SK-N-SH treated with all-trans-retinoic acid at 6 μM for 48 hours (cell line): Measurements from ENCODE around the gene CSNK1A1L.

Experiments
- ATAC-seq: fragments of 200-7000 bp; cut with Tn5 transposase; 3 replicates; pipeline ENCODE4 v1.9.1; 2020; ENCODE audit warnings: mild to moderate bottlenecking, moderate library complexity
- ARNTL ChIP-seq: fragments of 450-650 bp; formaldehyde crosslinking; IDR thresholded peaks from 2 replicates; pipeline ENCODE4 v1.5.0; 2020; ENCODE audit warnings: low read depth, mild to moderate bottlenecking, moderate library complexity, borderline replicate concordance
- BACH2 ChIP-seq: fragments of 250-450 bp; sonication (Bioruptor Pico); IDR thresholded peaks from 2 replicates; pipeline ENCODE4 v1.9.0; 2021; ENCODE audit warnings: mild to moderate bottlenecking, borderline replicate concordance
- ESRRG ChIP-seq: fragments of 250-450 bp; sonication (Bioruptor Pico); IDR thresholded peaks from 2 replicates; pipeline ENCODE4 v1.6.1; 2021; ENCODE audit warnings: mild to moderate bottlenecking
- GLIS3 ChIP-seq: fragments of 250-450 bp; sonication (Bioruptor Pico); IDR thresholded peaks from 2 replicates; pipeline ENCODE4 v1.5.0; 2020; ENCODE audit warnings: mild to moderate bottlenecking, moderate library complexity
- ISL1 ChIP-seq: fragments of 250-450 bp; sonication (Bioruptor Pico); IDR thresholded peaks from 2 replicates; pipeline ENCODE4 v2.1.2; 2022; ENCODE audit warnings: mild to moderate bottlenecking, moderate library complexity
- OSR1 ChIP-seq: fragments of 250-450 bp; sonication (Bioruptor Pico); IDR thresholded peaks from 2 replicates; pipeline ENCODE4 v1.8.0; 2022; ENCODE audit warnings: moderate library complexity, mild to moderate bottlenecking, inconsistent platforms
- SNAI2 ChIP-seq: fragments of 250-450 bp; sonication (Bioruptor Pico); IDR thresholded peaks from 2 replicates; pipeline ENCODE4 v1.5.0; 2020; ENCODE audit warnings: mild to moderate bottlenecking, moderate library complexity
- TCF4 ChIP-seq: fragments of 250-450 bp; sonication (Bioruptor Pico); IDR thresholded peaks from 2 replicates; pipeline ENCODE4 v1.8.0; 2021; ENCODE audit warnings: mild to moderate bottlenecking, moderate library complexity, borderline replicate concordance
- ZC3H10 ChIP-seq: fragments of 250-450 bp; sonication (Bioruptor Pico); IDR thresholded peaks from 2 replicates; pipeline ENCODE4 v1.5.1; 2021; ENCODE audit warnings: mild to moderate bottlenecking, moderate library complexity
- ZFP3 ChIP-seq: fragments of 250-450 bp; sonication (Bioruptor Pico); IDR thresholded peaks from 2 replicates; pipeline ENCODE4 v1.5.0; 2020; ENCODE audit warnings: mild to moderate bottlenecking, moderate library complexity
- ZFP30 ChIP-seq: fragments of 450-650 bp; formaldehyde crosslinking; IDR thresholded peaks from 2 replicates; pipeline ENCODE4 v1.5.0; 2022; ENCODE audit warnings: mild to moderate bottlenecking, moderate library complexity
- ZNF565 ChIP-seq: fragments of 450-650 bp; formaldehyde crosslinking; conservative IDR thresholded peaks from 2 replicates; pipeline ENCODE4 v1.5.0; 2020; ENCODE audit warnings: low read depth, mild to moderate bottlenecking, moderate library complexity
- ZNF70 ChIP-seq: fragments of 450-650 bp; formaldehyde crosslinking; IDR thresholded peaks from 2 replicates; pipeline ENCODE4 v1.5.0; 2020; ENCODE audit warnings: mild to moderate bottlenecking, moderate library complexity
- ZNF8 ChIP-seq: fragments of 450-650 bp; formaldehyde crosslinking; IDR thresholded peaks from 2 replicates; pipeline ENCODE4 v1.5.0; 2020; ENCODE audit warnings: mild to moderate bottlenecking, moderate library complexity
- TF ChIP-seq, protein P1 (sequence below): fragments of 250-450 bp; sonication (Bioruptor Pico); IDR thresholded peaks from 2 replicates; pipeline ENCODE4 v1.5.1; 2021; ENCODE audit warnings: mild to moderate bottlenecking, moderate library complexity
- TF ChIP-seq, protein P2 (sequence below): fragments of 250-450 bp; sonication (Bioruptor Pico); IDR thresholded peaks from 2 replicates; pipeline ENCODE4 v1.8.0; 2021; ENCODE audit warnings: low read depth, mild to moderate bottlenecking, moderate library complexity, borderline replicate concordance
- TF ChIP-seq, protein P3 (sequence below): fragments of 250-450 bp; sonication (Bioruptor Pico); IDR thresholded peaks from 2 replicates; pipeline ENCODE4 v1.5.0; 2020; ENCODE audit warnings: mild to moderate bottlenecking, moderate library complexity
- TF ChIP-seq, protein P4 (sequence below): fragments of 250-450 bp; sonication (Bioruptor Pico); IDR thresholded peaks from 2 replicates; pipeline ENCODE4 v1.8.0; 2020; ENCODE audit warnings: mild to moderate bottlenecking, moderate library complexity, borderline replicate concordance

Gene CSNK1A1L

DNA sequence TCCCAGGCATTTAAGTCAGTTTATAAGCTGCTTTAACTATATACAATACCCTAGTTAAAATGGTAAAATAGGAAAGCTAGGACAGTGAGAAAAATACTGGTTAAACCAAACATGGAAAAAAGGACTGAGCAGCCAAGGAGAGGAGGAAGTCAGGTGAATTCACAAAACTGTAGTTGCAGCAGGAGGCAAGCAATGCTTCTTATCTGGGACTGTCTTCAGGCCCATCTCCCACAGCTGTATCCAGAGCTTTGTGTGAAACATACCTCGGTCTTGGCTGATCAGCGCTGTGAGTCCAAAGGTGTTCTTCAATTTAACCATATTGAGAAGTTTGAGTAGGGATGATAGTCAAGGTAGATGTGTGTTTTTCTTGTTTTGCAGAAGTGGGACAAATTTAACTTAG, 30.3 kb downstream of the CSNK1A1L start:
- ATAC-seq = no peak
- TF ChIP-seq ISL1 (CRISPR knock-in tag) (no peak), ZFP30 (CRISPR knock-in tag) (no peak), TCF4 (no peak), ZNF8 (CRISPR knock-in tag) (no peak), SNAI2 (no peak), BACH2 (CRISPR knock-in tag) (no peak), ZNF70 (CRISPR knock-in tag) (no peak)
- TF ChIP-seq, protein P1, sequence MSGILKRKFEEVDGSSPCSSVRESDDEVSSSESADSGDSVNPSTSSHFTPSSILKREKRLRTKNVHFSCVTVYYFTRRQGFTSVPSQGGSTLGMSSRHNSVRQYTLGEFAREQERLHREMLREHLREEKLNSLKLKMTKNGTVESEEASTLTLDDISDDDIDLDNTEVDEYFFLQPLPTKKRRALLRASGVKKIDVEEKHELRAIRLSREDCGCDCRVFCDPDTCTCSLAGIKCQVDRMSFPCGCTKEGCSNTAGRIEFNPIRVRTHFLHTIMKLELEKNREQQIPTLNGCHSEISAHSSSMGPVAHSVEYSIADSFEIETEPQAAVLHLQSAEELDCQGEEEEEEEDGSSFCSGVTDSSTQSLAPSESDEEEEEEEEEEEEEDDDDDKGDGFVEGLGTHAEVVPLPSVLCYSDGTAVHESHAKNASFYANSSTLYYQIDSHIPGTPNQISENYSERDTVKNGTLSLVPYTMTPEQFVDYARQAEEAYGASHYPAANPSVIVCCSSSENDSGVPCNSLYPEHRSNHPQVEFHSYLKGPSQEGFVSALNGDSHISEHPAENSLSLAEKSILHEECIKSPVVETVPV = no peak
- TF ChIP-seq, all 23 proteins: peak for 0

DNA sequence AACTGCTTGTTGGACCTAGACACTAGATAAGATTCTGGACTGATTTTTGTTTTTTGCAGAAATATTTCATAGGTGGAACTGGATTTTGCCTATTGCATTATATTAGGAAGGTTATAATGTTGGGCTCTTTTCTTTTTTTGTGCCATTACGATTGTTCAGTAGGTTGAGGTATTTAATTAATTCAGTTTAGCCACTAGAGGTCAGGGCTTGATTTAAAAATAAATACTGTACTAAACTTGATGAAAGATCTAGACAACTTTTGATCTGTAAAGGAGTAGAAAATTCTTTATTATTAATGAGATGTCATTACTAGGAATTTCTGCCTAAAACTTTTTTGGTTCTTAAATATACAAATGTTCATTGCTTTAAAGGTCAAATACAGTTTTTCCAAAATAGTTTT, 30.8 kb downstream of the CSNK1A1L start:
- ATAC-seq = peak; percentile 87
- TF ChIP-seq GLIS3 (CRISPR knock-in tag) (no peak), ZNF565 (CRISPR knock-in tag) (no peak), TCF4 (no peak), ZNF8 (CRISPR knock-in tag) (no peak), SNAI2 (no peak), ZC3H10 (no peak), ISL1 (CRISPR knock-in tag) (no peak), ARNTL (CRISPR knock-in tag) (no peak), OSR1 (no peak), ZNF70 (CRISPR knock-in tag) (no peak)
- TF ChIP-seq, protein P2, sequence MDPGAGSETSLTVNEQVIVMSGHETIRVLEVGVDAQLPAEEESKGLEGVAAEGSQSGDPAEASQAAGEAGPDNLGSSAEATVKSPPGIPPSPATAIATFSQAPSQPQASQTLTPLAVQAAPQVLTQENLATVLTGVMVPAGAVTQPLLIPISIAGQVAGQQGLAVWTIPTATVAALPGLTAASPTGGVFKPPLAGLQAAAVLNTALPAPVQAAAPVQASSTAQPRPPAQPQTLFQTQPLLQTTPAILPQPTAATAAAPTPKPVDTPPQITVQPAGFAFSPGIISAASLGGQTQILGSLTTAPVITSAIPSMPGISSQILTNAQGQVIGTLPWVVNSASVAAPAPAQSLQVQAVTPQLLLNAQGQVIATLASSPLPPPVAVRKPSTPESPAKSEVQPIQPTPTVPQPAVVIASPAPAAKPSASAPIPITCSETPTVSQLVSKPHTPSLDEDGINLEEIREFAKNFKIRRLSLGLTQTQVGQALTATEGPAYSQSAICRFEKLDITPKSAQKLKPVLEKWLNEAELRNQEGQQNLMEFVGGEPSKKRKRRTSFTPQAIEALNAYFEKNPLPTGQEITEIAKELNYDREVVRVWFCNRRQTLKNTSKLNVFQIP (CRISPR knock-in tag) = no peak
- TF ChIP-seq, protein P3, sequence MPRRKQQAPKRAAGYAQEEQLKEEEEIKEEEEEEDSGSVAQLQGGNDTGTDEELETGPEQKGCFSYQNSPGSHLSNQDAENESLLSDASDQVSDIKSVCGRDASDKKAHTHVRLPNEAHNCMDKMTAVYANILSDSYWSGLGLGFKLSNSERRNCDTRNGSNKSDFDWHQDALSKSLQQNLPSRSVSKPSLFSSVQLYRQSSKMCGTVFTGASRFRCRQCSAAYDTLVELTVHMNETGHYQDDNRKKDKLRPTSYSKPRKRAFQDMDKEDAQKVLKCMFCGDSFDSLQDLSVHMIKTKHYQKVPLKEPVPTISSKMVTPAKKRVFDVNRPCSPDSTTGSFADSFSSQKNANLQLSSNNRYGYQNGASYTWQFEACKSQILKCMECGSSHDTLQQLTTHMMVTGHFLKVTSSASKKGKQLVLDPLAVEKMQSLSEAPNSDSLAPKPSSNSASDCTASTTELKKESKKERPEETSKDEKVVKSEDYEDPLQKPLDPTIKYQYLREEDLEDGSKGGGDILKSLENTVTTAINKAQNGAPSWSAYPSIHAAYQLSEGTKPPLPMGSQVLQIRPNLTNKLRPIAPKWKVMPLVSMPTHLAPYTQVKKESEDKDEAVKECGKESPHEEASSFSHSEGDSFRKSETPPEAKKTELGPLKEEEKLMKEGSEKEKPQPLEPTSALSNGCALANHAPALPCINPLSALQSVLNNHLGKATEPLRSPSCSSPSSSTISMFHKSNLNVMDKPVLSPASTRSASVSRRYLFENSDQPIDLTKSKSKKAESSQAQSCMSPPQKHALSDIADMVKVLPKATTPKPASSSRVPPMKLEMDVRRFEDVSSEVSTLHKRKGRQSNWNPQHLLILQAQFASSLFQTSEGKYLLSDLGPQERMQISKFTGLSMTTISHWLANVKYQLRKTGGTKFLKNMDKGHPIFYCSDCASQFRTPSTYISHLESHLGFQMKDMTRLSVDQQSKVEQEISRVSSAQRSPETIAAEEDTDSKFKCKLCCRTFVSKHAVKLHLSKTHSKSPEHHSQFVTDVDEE (CRISPR knock-in tag) = no peak
- TF ChIP-seq, all 23 proteins: peak for 0

DNA sequence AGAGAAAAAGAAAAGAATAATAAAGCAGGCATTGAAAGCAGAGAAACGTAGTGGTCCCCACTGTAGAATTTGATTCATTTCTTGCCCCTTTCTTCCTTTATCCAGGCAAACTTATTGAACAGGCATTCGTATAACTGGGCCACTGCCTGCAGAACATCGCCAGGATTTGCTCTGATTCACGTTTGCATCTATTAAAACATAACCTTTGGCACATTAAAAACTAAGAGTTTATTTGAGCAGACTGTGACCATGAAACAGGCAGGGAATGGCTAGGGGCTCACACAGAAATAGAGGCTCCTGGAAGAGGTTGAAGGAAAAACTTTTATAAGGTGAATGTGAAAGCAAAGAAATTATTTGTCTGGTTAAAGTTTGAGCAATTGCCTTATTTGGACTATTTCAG, 33.4 kb downstream of the CSNK1A1L start:
- no peak for ATAC-seq
- TF ChIP-seq ZNF565 (CRISPR knock-in tag) (no peak), ARNTL (CRISPR knock-in tag) (no peak), ZNF8 (CRISPR knock-in tag) (no peak), SNAI2 (no peak), ISL1 (CRISPR knock-in tag) (no peak), ZFP3 (CRISPR knock-in tag) (no peak), BACH2 (CRISPR knock-in tag) (no peak), ZNF70 (CRISPR knock-in tag) (no peak), ESRRG (CRISPR knock-in tag) (no peak)
- TF ChIP-seq, protein P4, sequence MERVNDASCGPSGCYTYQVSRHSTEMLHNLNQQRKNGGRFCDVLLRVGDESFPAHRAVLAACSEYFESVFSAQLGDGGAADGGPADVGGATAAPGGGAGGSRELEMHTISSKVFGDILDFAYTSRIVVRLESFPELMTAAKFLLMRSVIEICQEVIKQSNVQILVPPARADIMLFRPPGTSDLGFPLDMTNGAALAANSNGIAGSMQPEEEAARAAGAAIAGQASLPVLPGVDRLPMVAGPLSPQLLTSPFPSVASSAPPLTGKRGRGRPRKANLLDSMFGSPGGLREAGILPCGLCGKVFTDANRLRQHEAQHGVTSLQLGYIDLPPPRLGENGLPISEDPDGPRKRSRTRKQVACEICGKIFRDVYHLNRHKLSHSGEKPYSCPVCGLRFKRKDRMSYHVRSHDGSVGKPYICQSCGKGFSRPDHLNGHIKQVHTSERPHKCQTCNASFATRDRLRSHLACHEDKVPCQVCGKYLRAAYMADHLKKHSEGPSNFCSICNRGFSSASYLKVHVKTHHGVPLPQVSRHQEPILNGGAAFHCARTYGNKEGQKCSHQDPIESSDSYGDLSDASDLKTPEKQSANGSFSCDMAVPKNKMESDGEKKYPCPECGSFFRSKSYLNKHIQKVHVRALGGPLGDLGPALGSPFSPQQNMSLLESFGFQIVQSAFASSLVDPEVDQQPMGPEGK (CRISPR knock-in tag) = no peak
- TF ChIP-seq, protein P2 (CRISPR knock-in tag) = no peak
- TF ChIP-seq, protein P3 (CRISPR knock-in tag) = no peak
